GM19397 (cell line): ENCODE results near the gene TPRG1.

ENCODE experiments used
- ATAC-seq: cut with Tn5 transposase; IDR thresholded peaks from one replicate; pipeline ENCODE4 v1.9.1; 2021; ENCODE audit warnings: mild to moderate bottlenecking, moderate library complexity; ENCODE audit not compliant: unreplicated experiment

The TPRG1 gene

GRCh38 chr3:189165092-189165612, 6.6 kb upstream of the TPRG1 start:
- ATAC-seq: no peak

GRCh38 chr3:189166321-189166720, 5.5 kb upstream of the TPRG1 start:
- no peak for ATAC-seq

GRCh38 chr3:189167027-189167766, 4.6 kb upstream of the TPRG1 start:
- ATAC-seq: no peak

GRCh38 chr3:189168711-189169110, 3.1 kb upstream of the TPRG1 start:
- ATAC-seq: no peak

GRCh38 chr3:189169728-189170127, 2.0 kb upstream of the TPRG1 start:
- no peak for ATAC-seq

- no peak for ATAC-seq
These were observed 1.2 kb upstream of the TPRG1 start for GRCh38 chr3:189170559-189170958.

GRCh38 chr3:189172668-189173419, 1.1 kb downstream of the TPRG1 start:
- ATAC-seq: no peak

- ATAC-seq: no peak
These were observed 12.8 kb downstream of the TPRG1 start for GRCh38 chr3:189184566-189184965.

- no peak for ATAC-seq
These were observed 14.3 kb downstream of the TPRG1 start for GRCh38 chr3:189186101-189186500.

- ATAC-seq: no peak
These were observed 16.7 kb downstream of the TPRG1 start for GRCh38 chr3:189188466-189188865.

GRCh38 chr3:189192725-189193124, 21.0 kb downstream of the TPRG1 start:
- ATAC-seq: no peak

GRCh38 chr3:189195302-189195701, 23.5 kb downstream of the TPRG1 start:
- no peak for ATAC-seq

GRCh38 chr3:189202106-189202505, 30.3 kb downstream of the TPRG1 start:
- ATAC-seq: no peak

- ATAC-seq: no peak
These were observed 30.8 kb downstream of the TPRG1 start for GRCh38 chr3:189202583-189202982.

- ATAC-seq: no peak
These were observed 32.5 kb downstream of the TPRG1 start for GRCh38 chr3:189204167-189204866.

- no peak for ATAC-seq
These were observed 33.2 kb downstream of the TPRG1 start for GRCh38 chr3:189204937-189205336.

- no peak for ATAC-seq
These were observed 38.5 kb downstream of the TPRG1 start for GRCh38 chr3:189210251-189210770.

GRCh38 chr3:189212681-189213080, 40.9 kb downstream of the TPRG1 start:
- no peak for ATAC-seq

- no peak for ATAC-seq
These were observed 42.9 kb downstream of the TPRG1 start for GRCh38 chr3:189214651-189215050.

GRCh38 chr3:189222927-189223636, 51.3 kb downstream of the TPRG1 start:
- ATAC-seq: no peak

GRCh38 chr3:189225431-189225830, 53.7 kb downstream of the TPRG1 start:
- no peak for ATAC-seq
